Activated gamma-delta T cell treated with Interleukin-2 at 50 U/mL for 16 hours (primary cell): Measurements from ENCODE around the gene ZNF519.

ENCODE experiments used
- DNase-seq: peaks from one replicate; pipeline ENCODE4 v3.0.0-alpha.2; 2020

ZNF519 gene

DNA sequence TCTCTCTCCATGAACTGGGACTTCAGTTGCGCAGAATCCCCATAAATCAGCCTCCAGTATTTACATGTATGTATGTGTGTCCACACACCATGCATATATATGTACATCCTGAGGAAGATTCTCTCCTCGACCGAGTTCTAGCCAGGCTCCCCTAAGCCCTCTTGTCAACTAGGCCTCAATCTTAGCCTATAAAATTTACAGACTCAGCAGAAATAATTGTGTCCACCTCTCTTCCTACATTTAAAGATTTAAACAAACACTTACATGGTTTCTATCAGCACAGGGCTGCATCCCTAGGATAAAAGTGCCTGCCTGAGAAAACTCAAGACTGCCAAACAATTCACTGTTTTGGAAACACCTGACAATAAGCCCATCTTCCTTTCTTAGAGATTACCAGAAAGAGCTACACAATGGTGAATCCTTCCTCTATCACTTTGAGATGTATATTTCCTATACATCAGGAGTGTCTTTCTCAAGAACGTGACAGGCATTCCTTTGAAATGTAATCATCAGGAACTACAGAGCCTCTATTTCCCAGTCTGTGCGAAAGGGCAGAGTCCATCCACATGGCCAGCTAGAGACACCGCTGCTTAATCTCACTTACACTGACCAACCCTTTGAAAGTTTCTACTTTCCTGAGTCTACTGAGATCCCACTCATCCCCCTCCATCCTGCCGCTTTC is 39.5 kb downstream of the ZNF519 start:
- no peak for DNase-seq

DNA sequence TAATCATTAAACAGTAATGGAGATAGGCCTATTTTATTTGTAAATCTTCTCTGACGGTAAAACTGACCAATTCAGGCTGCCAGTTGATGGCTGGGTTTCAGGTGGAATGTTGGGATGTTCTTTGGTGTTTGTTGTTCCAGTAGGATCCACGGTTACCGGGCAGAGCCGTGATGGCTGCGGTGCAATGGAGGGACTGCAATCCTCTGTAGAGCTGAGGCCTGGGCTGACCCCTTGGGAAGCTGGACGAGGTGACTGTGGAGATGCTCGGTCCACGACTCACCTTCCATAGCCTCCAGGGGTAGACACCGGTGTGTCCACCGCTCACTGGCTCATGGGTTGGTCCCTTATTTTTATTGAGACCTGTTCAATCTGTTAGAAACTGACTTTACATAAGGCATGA is 42.5 kb downstream of the ZNF519 start:
- DNase-seq, result no peak

DNA sequence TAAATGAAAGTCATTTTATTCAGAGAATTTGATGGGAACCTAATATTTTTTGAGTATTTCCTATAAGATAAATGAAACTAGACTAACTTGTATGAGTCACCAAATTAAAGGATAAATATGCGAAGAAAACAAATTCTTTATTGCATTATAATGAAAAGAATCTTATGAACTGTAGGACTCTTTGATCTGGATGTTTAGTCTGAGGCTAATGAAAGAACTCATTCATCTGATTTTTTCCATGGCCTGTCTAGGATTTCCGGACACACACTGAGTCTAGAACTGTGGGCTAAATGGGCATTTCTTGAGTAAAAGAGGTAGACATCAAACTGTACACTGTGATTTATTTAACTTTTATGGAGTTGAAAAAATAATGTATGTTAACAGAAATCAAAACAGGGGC is 43.0 kb downstream of the ZNF519 start:
- no peak for DNase-seq

GRCh38 chr18:14086458-14087231 is 45.6 kb downstream of the ZNF519 start:
- DNase-seq, result no peak

- no peak for DNase-seq
Observed at GRCh38 chr18:14085770-14086457, 46.3 kb downstream of the ZNF519 start.

DNA sequence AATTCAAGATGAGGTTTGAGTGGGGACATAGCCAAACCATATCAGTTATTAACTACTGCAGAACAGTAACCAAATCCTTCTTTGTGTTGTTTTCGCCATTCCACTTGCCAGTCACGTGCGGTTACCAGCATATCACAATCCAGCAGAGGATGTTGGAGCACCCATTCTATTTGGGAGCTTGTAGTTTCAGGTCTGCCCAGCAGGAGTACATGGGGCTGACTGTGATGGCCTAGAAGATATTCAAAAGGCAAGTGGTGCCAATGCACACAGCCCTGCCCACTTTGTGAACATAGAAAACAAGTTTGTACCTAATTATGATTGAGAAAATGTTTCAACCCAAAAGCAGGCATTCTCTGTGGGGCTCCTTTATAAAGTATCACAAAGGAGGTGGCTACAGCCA is 57.0 kb downstream of the ZNF519 start:
- DNase-seq, result no peak

DNA sequence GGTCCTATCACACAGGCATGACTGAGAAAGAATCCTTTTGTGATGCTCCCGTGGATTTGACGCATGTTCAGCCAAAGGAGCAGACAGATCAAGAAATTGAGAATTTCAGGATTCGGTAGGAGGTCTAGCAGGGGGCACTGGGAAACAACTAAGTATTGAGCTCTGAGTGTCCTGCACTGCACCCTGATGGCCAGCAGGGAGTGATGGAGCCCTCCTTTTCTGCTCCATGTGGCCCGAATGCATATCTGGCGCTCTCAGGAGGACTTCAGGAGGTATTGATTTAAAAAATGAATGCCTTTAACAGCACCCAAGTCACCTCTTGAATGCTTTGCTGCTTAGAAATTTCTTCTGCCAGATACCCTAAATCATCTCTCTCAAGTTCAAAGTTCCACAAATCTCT is 58.0 kb downstream of the ZNF519 start:
- DNase-seq, result no peak

- DNase-seq, result no peak
Observed at GRCh38 chr18:14053661-14054060, 78.6 kb downstream of the ZNF519 start.
